GM20431 (cell line): Measurements from ENCODE around the gene HSD11B1L.
"Not testable (repeated sequence)": the region's sequence is repeated elsewhere in the genome, so short reads cannot be mapped to it uniquely, and the experiment has no call there.

ENCODE experiments used
- in situ Hi-C: fragments of 300-500 bp; cut with MseI, MboI; formaldehyde crosslinking; loops from one replicate; pipeline ENCODE4 v1.15.0; 2020; ENCODE audit warnings: low sequenced_read_pairs; ENCODE audit not compliant: unreplicated experiment

The HSD11B1L gene

DNA sequence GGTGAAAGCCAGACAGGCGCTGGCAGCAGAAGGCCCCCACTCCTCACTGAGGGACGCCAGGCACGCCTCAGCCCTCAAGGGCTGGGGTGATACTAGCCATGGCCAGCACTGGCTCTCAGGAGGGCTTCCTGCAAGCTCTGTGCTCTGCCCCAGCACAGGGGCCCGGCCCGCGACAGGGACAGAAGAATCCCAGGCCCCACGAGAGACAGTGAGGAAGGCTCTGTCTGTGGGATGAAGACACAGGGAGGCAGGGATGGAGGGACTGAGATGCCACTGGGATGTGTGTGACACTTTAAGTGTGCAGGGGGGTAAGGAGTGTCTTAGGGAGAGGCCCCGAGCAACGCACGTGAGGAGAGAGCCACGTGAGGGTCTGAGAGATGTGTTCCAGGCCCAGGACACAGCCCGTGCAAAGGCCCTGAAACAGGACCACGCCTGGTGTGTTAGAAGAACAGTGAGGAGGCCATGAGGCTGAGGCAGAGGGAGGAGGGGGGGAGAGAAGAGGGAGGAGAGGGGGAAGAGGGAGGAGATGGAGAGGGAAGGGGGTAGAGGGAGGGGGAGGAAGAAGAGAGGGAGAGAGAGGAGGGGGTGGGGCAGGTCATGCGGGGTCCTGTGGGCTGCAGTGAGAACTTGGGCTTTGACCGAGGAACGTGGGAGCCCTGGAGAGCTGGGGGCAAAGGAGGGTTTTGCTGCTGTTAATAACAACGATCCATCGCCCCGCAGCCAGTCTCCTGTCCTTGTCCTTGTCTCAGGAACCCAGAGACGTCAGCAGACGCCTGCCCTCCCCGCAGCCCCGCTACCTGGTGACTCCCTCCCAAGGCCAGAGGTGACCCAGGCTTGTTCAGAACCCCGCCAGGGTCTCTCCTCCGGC lies 16.4 kb downstream of the HSD11B1L start:
- in situ Hi-C loops: no loop called here

DNA sequence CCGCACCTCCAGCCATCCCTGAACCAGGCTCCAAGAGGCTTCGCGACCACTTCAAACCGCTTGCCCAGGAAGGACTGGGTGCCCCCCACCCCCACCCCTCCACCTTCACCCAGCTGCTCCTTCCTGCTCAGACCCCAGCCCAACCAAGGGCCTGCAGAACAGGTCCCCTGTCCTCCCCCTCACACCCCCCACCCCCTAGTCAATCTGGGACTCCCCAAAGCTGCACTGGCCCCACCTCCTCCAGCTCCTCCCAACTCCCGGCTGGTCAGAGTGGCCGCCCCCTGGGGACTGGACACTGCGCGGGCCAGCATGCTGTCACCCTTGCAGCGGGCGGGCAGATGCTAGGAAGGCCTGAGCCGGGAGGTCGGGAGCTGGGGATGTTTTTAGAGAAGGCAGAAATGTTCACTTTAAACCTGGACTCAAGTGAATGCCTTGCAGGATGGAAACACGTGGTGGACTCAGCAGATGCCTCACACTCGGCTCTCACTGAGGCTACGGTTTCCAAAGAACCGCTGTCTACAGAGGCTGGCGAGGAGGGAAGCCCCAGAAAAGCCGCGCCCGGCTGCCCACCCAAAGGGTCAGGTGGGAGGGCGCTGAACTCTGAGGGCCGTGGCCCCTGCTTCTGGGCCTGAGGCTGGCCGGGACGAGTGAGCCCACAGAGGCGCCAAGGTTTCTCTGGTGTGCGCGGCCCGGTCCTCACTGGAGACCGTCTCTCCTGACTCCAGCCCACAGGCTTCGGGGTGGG lies 17.2 kb downstream of the HSD11B1L start:
- in situ Hi-C loops: no loop called here

DNA sequence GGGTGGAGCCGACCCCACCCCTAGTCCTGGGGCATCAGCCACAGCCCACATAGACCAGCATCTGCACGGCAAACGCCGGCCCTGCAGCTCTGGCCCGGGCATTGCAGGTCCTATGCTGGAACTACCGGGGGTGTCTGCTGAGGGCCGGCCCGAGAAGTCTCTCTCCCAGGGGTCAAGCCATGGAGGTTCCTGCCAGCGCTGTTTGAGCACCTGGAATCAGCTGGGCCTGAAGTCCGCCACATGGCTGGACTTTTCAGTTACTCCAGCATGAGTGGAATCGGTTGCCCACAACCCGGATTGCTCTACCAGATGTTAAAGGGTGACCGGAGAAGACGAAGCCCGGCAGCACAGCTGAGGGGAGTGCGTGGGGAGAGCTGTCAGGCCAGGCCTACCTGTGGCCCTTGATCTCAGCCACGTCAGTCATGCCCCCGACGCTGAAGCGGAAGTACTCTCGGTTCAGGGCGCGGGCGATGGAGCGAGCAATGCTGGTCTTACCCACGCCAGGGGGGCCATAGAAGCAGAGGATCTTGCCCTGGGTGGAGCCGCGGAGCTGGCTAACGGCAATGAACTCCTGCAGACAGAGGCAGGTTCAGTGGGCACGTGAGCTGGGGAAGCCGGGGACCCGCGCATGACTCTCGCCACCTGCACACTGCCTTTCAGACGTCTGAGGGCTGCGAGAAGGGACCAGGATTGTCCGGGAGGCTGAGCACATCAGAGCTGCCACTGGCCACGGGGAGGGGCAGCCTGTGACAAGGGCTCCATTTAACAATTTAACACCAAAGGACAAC lies 18.0 kb downstream of the HSD11B1L start:
- in situ Hi-C loops: no loop called here

DNA sequence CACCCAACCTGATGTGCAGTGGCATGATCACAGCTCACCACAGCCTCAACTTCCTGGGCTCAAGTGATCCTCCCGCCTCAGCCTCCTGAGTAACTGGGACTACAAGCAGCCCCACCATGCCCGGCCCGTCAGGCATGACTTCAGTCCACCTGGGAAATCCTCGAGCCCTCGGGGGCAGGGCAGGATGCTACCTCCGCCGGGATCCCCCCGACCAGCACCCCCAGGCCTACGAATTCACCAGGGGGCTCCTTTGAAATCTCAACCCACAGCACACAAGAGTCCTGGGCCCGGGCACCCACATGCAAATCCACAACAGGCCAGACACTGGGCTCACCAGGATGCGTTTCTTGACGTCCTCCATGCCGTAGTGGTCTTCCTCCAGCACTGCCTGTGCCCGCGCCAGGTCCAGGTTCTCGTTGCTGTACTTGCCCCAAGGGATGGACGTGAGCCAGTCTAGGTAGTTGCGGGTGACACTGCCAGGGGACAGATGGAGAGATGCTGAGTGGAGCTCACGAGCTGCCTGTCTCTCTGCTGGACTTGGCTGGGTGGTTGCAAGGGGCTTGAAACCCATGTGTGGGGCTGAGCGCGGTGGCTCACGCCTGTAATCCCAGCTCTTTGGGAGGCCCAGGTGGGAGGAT lies 19.7 kb downstream of the HSD11B1L start:
- in situ Hi-C loops: no loop called here

DNA sequence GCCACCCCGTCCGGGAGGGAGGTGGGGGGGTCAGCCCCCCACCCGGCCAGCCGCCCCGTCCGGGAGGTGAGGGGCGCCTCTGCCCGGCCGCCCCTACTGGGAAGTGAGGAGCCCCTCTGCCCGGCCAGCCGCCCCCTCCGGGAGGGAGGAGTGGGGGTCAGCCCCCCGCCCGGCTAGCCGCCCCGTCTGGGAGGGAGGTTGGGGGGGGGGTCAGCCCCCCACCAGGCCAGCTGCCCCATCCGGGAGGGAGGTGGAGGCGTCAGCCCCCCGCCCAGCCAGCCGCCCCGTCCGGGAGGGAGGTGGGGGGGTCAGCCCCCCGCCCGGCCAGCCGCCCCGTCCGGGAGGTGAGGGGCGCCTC lies 21.2 kb downstream of the HSD11B1L start:
- in situ Hi-C loops: not testable (repeated sequence)

DNA sequence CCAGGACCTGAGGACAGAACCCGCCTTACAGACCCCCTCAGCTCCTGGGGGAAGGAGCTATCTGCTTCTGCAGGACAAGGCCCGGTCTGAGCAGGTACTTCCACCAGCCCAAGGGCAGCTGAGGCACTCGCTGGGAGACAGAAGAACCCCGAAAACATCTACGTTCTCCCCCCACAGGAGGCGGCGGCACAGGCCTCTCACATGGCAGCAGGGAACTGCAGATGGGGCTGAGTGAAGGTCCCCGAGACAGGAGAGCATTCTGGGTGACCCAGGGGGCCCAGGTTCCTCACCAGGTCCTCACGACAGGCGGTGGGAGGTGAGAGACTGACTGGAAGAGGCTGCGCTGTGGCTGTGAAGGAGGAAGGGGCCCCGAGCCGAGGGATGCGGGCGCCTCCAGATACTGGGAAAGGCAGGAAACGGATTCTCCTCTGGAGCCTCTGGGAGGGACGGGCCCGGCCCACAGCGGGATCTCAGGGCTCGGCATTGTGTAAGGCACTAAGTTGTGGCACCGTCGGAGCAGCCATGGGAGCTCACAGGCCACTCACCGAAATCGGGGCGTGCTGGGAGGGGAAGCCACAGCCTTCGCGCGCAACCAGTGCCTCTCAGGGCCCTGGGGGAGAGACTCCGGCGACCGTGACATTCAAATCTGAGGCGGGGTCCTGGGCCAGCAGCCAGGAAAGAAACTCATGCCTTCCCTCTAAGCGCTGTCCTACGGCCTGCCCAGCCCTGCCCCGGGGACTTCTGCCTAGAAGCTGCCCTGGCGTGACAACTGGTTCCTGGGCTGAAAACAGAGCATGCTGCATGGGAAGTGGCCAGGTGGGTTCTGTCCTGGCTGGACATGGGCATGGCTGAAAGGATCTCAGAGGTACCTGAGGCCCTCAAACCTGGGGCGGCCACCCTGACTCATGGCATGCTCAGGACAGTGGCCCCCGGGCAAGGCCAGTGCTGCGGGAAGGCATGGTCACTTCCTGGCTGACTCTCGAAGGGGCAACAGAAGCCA lies 23.3 kb downstream of the HSD11B1L start:
- in situ Hi-C loops: no loop called here

DNA sequence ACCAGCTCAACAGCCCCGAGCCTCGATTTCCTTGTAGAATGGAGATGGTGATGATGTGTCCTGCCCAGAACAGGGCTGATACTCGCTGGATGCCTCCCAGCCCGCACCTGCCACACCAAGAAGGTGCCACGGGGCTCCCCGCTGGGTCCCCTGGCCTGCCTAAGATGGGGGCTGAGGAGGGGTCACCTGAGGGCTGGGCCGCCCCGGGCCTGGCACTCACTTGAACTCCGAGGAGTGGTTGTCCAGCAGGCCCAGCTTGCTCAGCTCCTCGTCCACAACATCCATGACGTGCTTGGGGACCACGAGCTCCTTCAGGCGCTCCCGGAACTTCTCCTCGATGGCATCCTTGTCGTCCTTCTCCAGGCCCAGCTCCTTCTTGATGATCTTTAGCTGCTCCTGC lies 24.7 kb downstream of the HSD11B1L start:
- in situ Hi-C loops: no loop called here

DNA sequence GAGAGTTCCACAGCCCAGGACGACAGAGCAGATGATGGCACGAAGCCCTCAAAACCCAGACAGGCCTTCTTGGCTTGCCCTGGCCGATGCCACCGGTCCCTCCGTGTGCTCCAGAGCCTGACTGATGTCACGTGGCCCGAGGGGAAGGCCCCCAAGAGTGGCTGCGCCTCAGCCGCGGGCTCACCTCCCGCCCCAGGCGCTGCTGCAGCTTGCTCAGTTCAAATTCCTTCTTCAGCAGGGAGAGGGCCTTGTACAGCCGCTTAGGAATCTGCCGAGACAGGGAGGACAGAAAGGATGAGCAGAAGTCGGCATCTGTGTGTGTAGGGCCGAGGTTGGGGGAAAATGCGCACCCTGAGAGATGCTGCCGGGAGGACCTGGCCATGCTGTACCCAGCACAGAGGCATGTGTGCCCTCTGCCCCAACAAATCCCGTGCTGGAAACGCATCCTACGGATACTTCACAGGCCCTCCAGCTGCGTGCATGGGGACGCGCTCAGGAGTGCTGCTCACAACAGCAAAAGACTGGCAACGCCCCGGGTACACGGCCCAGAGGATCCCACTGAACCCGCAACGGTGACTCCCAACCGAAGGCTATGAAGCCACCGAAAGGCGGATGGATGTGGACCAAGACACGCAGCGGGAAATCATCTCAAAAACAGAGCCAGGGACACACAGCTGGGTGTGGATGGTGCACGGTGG lies 26.2 kb downstream of the HSD11B1L start:
- in situ Hi-C loops: no loop called here

DNA sequence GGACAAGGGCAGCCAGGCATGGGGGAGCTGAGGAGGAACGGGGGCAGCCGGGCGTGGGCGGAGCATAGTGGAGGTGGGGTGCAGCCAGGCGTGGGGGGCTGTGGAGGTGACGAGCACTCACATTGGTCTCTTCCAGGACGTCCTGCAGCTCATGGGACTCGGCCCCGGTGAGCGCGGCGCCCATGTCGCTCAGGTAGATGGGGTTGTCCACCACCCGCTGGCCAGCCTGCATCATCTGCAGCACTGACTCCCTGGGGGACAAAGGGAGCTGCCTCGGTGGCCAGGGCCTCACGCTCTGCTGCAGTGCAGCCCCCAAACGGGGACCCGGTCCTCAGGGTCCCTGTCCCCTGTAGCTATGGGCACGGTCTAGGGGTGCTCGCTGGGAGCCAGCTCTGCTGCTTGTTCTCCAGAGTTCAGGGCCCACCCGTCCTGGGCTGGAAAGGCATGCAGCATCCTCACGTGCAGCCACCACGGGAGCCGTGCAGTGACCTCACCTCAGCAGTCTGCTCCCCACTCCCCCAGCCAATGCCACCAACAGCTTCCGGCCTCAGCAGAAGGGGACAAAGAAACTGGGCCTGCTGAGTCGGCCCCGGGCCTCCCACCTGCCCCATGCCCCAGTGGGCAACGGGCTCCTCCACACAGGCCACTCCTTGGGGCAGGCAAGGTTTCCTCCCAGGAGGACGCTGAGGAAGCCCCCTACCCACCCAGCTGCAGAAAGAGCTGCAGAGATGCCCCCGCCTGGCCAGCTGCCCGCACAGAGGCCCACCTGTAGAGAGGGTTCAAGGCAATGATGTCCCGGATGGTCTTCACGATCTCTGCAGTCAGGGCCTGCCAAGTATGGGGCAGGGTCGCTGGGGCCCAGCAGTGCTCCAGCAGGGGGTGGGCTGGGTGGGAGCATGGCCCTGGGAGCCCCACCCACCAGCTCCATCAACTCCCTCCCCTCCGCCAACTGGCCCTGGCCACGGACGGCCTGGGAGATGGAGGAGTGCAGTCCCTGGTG lies 27.0 kb downstream of the HSD11B1L start:
- in situ Hi-C loops: no loop called here

DNA sequence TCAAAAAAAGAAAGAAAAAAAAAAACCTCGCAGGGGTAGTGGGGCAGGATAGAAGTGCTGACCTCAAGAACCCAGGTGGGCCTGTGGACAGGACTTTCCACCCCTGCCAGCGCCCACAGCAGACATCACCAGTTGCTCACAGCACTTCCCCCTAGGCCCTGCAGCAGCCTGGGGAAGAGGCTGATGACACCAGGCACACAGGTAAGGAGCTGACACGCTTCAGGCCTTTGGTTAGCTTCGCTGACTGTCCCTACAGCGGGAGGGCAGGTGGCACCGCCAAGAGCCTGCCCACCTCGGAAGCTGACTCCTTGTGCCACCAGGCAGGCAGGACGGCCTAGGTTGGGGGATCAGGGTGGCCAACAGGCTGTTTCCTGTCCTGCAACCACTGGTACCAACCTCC lies 30.2 kb downstream of the HSD11B1L start:
- in situ Hi-C loops: no loop called here

DNA sequence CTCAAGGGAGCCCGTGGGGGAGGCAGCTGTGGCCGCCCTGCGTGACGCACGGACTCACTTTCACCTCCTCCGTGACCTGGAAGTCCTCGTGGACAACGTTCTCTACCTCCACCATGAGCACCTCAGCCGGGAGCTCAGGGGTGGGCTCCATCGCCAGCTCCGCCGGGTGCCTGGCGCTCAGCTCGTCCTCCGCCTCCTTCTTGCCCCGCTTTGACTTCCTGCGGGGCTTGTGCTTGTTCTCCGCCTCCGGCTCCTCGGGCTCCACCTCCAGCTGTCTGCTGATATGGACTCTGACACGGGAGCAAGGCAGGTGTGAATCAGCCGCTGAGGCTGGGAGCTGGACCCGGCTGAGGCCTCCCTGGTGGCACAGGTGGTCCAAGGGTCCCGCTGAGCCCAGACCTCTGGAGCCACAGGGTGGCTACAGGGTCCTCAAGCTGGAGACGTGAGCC lies 30.9 kb downstream of the HSD11B1L start:
- in situ Hi-C loops: no loop called here

DNA sequence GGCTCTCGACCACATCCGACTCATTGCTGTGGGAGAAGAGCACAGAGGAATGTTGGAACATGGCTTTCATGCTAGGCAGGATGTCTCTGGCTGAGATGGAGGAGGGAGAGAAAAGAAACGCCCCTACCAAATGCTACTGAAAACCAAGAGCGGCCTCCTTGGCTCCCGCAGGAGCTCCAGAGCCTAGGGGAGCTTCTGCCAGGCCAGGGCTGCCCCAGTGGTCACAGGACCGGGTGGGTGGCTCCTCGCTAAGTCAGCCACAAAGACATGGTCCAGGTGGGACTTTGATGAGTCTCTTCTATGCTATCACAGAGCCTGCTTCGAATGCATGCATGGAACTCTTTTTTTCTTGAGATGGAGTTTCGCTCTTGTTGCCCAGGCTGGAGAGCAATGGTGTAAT lies 32.4 kb downstream of the HSD11B1L start:
- in situ Hi-C loops: no loop called here

DNA sequence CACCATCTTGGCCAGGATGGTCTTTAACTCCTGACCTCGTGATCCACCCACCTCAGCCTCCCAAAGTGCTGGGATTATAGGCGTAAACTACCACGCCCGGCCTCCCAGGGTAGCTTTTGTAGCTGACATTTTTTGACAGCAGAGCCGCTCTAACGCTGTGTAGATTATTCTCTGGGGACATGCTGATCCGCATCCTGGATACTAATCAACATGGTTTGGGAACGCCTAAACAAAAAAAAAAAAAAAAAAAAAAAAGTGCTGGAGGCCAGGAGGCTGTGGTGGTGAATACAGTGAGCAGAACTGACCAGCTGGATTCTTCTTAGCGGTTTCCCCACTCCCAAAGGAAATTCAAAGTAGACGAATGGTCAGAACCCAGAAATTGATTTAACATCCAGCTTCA lies 34.0 kb downstream of the HSD11B1L start:
- in situ Hi-C loops: no loop called here

DNA sequence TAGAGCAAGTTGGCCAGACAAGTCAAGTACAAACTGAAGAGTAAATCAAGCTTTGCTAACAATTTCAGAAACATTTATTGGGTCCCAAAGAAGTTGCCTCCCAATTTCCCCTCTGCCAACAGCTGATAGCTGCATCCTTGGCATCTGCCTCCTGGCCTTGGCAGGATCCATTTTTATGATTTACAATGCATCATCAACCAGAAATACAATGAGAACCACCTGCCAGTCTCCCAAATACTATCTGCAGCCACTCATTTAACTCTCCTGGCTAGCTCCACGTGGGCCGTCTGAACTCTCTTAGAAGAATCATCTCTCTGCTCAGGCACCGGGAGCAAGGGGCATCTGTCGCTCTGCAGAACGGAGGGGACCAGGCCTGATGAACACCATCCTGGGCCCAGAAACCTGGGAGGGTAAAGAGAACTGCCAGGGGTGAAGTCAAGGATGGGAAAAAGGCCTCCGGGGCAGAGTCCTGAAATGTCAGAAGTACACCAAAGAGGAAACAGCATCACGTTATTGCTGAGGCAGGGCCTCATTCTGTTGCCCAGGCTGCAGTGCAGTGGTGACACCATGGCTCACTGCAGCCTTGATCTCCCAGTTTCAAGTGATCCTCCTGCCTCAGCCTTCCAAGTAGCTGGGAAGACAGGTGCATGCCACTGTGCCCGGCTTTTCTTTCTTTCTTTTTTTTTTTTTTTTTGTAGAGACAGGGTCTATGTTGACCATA lies 36.5 kb downstream of the HSD11B1L start:
- in situ Hi-C loops: no loop called here

DNA sequence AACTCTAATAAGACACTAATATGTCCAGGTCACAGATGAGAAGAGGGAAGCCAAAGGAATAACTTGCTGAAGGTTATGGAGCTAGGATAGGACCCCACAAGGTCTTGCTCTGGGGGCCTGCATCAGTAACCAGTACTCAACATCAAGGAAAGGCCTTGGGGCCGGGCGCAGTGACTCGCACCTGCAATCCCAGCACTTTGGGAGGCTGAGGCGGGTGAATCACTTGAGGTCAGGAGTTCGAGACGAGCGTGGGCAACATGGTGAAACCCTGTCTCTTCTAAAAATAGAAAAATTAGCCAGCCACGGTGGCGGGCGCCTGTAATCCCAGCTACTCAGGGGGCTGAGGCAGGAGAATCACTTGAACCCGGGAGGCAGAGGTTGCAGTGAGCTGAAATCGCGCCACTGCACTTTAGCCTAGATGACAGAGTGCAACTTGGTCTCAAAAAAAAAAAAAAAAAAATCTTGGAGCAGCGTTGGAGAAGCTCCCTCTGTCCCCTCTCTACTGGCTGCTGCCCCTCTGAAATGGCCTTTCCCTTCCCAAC lies 37.3 kb downstream of the HSD11B1L start:
- in situ Hi-C loops: no loop called here

DNA sequence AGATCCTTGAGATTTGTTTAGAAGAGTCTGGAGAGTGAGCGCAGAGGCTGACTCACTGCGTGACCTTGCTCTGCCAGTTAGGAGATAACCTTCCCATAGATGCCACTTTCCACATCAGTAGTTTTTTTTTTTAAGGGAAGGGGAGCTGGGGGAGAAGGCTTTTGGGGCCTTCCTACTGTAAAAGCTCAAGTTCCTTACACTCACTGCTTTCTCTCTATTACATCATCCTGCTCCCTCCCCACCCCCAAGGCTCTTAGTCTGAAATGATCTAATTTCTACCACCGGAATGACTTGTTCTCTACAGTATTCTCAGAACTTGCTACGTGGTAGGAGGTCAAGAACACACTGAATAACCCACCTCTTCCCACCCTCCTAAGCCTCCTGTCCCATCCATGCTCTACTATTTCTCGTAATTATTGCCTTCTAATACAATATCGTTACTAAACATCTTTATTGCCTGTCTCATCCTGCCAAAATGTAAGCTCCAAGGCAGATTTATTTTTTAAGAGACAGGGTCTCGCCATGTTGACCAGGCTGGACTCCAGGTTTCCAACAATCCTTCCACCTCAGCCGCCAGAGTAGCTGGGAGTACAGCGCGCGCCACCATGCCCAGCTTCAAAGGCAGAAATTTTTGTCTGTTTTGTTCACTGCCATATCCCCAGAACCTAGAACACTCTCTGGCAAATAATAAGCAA lies 37.9 kb downstream of the HSD11B1L start:
- in situ Hi-C loops: no loop called here
